Measurements from ENCODE around the gene ANKLE2. TPM values are rescaled to one million over a fixed set of nuclear protein-coding genes. Genes with fewer than 3 reads are reported as not detected.

The ANKLE2 gene
- total and polyA plus RNA-seq, 2 of the 13 experiments (the other 11 are each of a cell fraction or from before 2014, with no cell fraction given), result 35.3 to 37.1 TPM

- WGBS (ENCODE audit: low lambda C conversion rate), result 98% methylated on average over 12 of the region's 18 CpGs
- ChIA-PET CTCF (ENCODE audit: low intra/inter-chr PET ratio, low total read pairs) (no interaction called here), POLR2A (interaction anchor here (0.9 kb wide), 1 partner anchor 12 kb away, joined by 3 read pairs; no protein-coding TSS in a partner anchor)
- Histone ChIP-seq H3K27me3 (ENCODE audit: control insufficient read depth in 1 of 2, insufficient read depth in 2 of 2, low read length in 2 of 2) (no peaks in the 10 kb centered on the region), H3K36me3 (replicated peaks in 1 of 2; ENCODE audit: control insufficient read depth in 1 of 2, insufficient read depth in 2 of 2, low read length in 2 of 2) (peaks cover 36 to 72% of the 10 kb centered on the region in 2 experiments), H3K9me3 (ENCODE audit: low read length) (no peaks in the 10 kb centered on the region), H2AFZ (ENCODE audit: low read length) (no peak overlapping the region), H3K27ac (ENCODE audit: extremely low read length, insufficient read depth, low read length) (no peak overlapping the region), H3K4me1 (ENCODE audit: insufficient read depth, low read length) (no peaks in the 10 kb centered on the region), H3K9ac (ENCODE audit: insufficient read depth, low read depth, low read length) (no peak overlapping the region), H3K79me2 (ENCODE audit: insufficient read depth, low read length) (no peaks in the 10 kb centered on the region), H3K4me2 (ENCODE audit: low read depth, low read length) (no peak overlapping the region), H4K20me1 (ENCODE audit: insufficient read depth, low read length) (no peaks in the 10 kb centered on the region), H3K4me3 (replicated peaks in 1 of 3; ENCODE audit: insufficient read depth in 1 of 3, low read depth in 2 of 3, low read length in 3 of 3) (no peak overlapping the region)
- in situ Hi-C loops (cut with HindIII; ENCODE audit: extremely low pct_ligation_motif_present, low pct_unique_long_range_greater_than_20kb) (no loop called here), intact Hi-C loops (cut with micrococcal nuclease; ENCODE audit: unreplicated experiment) (no loop called here)
- ATAC-seq, result no peak
- no TSS peak for BruUV-seq (replicated peaks)
- no peak for FAIRE-seq
- no peak for DNase-seq (ENCODE audit: low spot score)
- no peak for TF ChIP-seq HNRNPK (IDR thresholded peaks at IDR 0.05; ENCODE audit: low read depth, low read length, poor library complexity, severe bottlenecking)
- no peak for TF ChIP-seq DR1 (CRISPR knock-in tag; IDR thresholded peaks at IDR 0.05)
- no peak for TF ChIP-seq IRF1 (CRISPR knock-in tag; IDR thresholded peaks at IDR 0.05; ENCODE audit: low read depth)
- no peak for TF ChIP-seq MYC (CRISPR knock-in tag; IDR thresholded peaks at IDR 0.05; ENCODE audit: borderline replicate concordance)
Measured at GRCh38 chr12:132774159-132774558, 12.5 kb upstream of the ANKLE2 start.

GRCh38 chr12:132773077-132773955 lies 11.7 kb upstream of the ANKLE2 start:
- no peaks in the 10 kb centered on the region for H3K79me2 ChIP-seq (ENCODE audit: insufficient read depth, low read length)
- no peak overlapping the region for H3K9ac ChIP-seq (ENCODE audit: insufficient read depth, low read depth, low read length)
- no peak overlapping the region for H2AFZ ChIP-seq (ENCODE audit: low read length)
- H3K27me3 ChIP-seq (ENCODE audit: control insufficient read depth in 1 of 2, insufficient read depth in 2 of 2, low read length in 2 of 2), result no peaks in the 10 kb centered on the region
- DNase-seq (ENCODE audit: low spot score) (no peak), FAIRE-seq (no peak), ATAC-seq (no peak)
- WGBS (ENCODE audit: low lambda C conversion rate), result 98% methylated on average over 33 of the region's 41 CpGs
- CTCF ChIA-PET (ENCODE audit: low intra/inter-chr PET ratio, low total read pairs), result no interaction called here
- no peaks in the 10 kb centered on the region for H3K9me3 ChIP-seq (ENCODE audit: low read length)
- no peak overlapping the region for H3K4me2 ChIP-seq (ENCODE audit: low read depth, low read length)
- POLR2A ChIA-PET, result interaction anchor here (0.9 kb wide), 1 partner anchor 11 kb away, joined by 3 read pairs; no protein-coding TSS in a partner anchor
- H3K36me3 ChIP-seq (replicated peaks in 1 of 2; ENCODE audit: control insufficient read depth in 1 of 2, insufficient read depth in 2 of 2, low read length in 2 of 2), result peaks cover 36 to 72% of the 10 kb centered on the region in 2 experiments
- intact Hi-C loops (cut with micrococcal nuclease; ENCODE audit: unreplicated experiment), result no loop called here
- no TSS peak for BruUV-seq (replicated peaks)
- no peaks in the 10 kb centered on the region for H3K4me1 ChIP-seq (ENCODE audit: insufficient read depth, low read length)
- TF ChIP-seq AGO2 (optimal IDR thresholded peaks at IDR 0.05; ENCODE audit: low read depth, low read length) (peak; percentile 71), ZBTB20 (CRISPR knock-in tag; IDR thresholded peaks at IDR 0.05; ENCODE audit: borderline replicate concordance, low read depth) (no peak)
- no peak overlapping the region for H3K4me3 ChIP-seq (replicated peaks in 1 of 3; ENCODE audit: insufficient read depth in 1 of 3, low read depth in 2 of 3, low read length in 3 of 3)
- H3K27ac ChIP-seq (ENCODE audit: extremely low read length, insufficient read depth, low read length), result no peak overlapping the region
- H4K20me1 ChIP-seq (ENCODE audit: insufficient read depth, low read length), result no peaks in the 10 kb centered on the region
- in situ Hi-C loops (cut with HindIII; ENCODE audit: extremely low pct_ligation_motif_present, low pct_unique_long_range_greater_than_20kb), result no loop called here
